H1 (cell line): ENCODE results near the gene ITSN1. TPM values are rescaled to one million over a fixed set of nuclear protein-coding genes. Genes with fewer than 3 reads are reported as not detected.

Experiments used
- CTCF ChIP-seq, 3 experiments: IDR thresholded peaks; 1 replicate in 2 of 3; 2 replicates in 1 of 3; pipeline versions ENCODE4 v1.5.1 to v1.6.1; 2011; ENCODE audit warnings: low read length in 3 of 3, mild to moderate bottlenecking in 3 of 3, inconsistent platforms in 2 of 3, low read depth in 1 of 3, moderate library complexity in 1 of 3; ENCODE audit not compliant: insufficient read depth in 1 of 3; ENCODE audit errors: control extremely low read depth in 1 of 3
- GABPA ChIP-seq: IDR thresholded peaks from 2 replicates; pipeline ENCODE4 v1.6.1; 2011; ENCODE audit warnings: mild to moderate bottlenecking, low read length, moderate library complexity, borderline replicate concordance; ENCODE audit not compliant: insufficient read depth
- PHF8 ChIP-seq: fragments of 200-600 bp; sonication (generic); conservative IDR thresholded peaks from 2 replicates; pipeline ENCODE4 v1.7.1; 2012; ENCODE audit warnings: low read depth, mild to moderate bottlenecking, inconsistent platforms, low read length, moderate library complexity
- polyA plus RNA-seq, 7 experiments: library from polyadenylated mRNA; depleted of rRNA in 3 of 7; stranded (reverse) in 5 of 7; unstranded in 2 of 7; fragments of >200 nt in 5 of 7; fragments of 200-250 nt in 2 of 7; gene quantifications; 1 replicate in 5 of 7; 2 replicates in 1 of 7; 4 replicates in 1 of 7; pipeline versions ENCODE4 v1.2.1 to v1.2.3, GENCODE V29; 2011 to 2013; ENCODE audit warnings: missing spikeins in 2 of 7, mixed read lengths in 2 of 7
- total RNA-seq: library from RNA; stranded (reverse); fragmentation: NEBNext Ultra II Directional; extraction: Animal tissue kit (Norgen Biotek cat#: 25700); gene quantifications from 2 replicates; pipeline ENCODE4 v1.2.1, GENCODE V29; 2021

The ITSN1 gene
- total and polyA plus RNA-seq, 2 of the 8 experiments (the other 6 are each of a cell fraction or from before 2014, with no cell fraction given), result 60.8 to 78.1 TPM

GRCh38 chr21:33844890-33845205, 202.5 kb downstream of the ITSN1 start (continued):
- TF ChIP-seq GABPA, result no peak
- no peak for TF ChIP-seq CTCF (IDR thresholded peaks at IDR 0.05; ENCODE audit: control extremely low read depth in 1 of 3, insufficient read depth in 1 of 3, low read depth in 1 of 3, low read length in 3 of 3)
- no peak for TF ChIP-seq PHF8
